Ramos (cell line): ENCODE data around the gene ZNF550.

Source experiments
- in situ Hi-C: fragments of 300-500 bp; cut with MboI; formaldehyde crosslinking; loops from one replicate; pipeline ENCODE4 v1.14.3; 2022; ENCODE audit warnings: low sequenced_read_pairs; ENCODE audit not compliant: unreplicated experiment

Gene ZNF550

DNA sequence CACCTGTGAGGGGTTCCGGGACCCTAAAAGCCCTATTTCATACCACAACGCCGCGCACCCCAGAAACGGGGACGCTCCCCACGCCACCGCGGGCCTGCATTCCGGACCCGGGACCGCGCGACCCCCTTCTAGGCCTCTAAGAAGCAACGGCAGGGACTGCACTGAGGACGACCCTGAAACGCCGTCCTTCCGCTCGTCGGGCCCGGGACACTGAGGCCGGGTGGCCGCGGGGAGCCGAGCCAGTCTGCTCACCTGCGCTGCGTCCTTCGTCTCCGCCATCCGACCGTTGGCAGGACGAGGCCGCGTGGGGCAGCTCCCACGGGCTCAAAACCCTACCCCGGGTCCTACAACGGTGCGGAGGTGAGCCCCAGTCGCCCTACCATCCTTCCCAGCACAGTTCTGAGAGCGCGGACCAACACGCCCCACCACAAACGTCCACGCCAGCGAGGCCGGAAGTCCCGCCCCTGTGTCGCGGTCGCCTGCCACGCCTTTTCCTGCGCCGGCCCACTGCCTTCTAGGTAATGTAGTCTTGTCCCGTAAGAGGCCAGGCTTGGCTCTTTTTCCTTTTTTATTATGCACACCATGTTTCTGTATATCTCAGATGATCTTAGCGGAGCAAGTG is at the start of gene ZNF550:
Gene ZNF550, minus strand, starts transcription at position 460 of the 622 bp plus-strand sequence. Its CDS starts 181 bp downstream, at position 279.
- in situ Hi-C loops: no loop called here

DNA sequence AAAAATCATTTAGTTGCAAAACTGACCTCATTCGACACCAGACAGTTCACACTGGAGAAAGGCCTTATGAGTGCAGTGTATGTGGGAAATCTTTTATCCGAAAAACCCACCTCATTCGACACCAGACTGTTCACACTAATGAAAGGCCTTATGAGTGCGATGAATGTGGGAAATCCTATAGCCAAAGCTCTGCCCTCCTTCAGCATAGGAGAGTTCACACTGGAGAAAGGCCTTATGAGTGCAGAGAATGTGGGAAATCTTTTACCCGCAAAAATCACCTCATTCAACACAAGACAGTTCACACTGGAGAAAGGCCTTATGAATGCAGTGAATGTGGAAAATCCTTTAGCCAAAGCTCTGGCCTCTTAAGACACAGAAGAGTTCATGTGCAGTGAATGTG is 47.3 kb upstream of the ZNF550 start:
- in situ Hi-C loops: no loop called here

DNA sequence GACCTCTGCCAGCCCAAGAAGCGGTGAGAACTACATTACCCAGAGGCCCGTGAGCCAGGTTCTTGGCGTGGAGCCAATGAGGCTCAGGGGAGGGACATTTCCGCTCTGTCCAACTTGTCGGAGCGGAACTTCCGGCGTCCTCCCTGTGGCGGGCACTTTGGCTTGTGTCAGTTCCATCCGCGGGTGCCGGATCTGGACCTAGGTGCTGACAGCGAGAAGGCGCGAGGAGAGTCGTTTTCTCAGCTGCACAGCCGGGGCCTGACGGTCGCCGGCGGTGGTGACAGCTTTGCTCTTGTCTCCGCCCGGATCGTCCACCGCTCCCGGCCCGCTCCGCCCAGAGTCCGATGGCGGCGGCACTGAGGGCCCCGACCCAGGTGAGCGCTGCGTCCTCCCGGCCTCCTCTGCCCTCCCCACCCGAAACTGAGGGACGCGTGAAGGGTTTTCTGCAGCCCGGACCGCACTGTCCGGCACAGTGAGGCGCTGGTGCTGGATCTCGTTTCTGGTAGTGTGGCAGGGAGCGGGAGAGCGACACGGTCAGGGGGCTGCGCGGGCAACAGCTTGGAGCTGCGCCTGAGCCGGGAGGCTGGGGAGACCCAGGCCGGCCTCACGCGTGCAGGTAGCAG is 40.2 kb upstream of the ZNF550 start, which contains the start of gene ZNF530:
Gene ZNF530, plus strand, starts transcription at position 125 of the 623 bp plus-strand sequence. CDS start 4,461 bp downstream, outside the sequence.
- in situ Hi-C loops: no loop called here

DNA sequence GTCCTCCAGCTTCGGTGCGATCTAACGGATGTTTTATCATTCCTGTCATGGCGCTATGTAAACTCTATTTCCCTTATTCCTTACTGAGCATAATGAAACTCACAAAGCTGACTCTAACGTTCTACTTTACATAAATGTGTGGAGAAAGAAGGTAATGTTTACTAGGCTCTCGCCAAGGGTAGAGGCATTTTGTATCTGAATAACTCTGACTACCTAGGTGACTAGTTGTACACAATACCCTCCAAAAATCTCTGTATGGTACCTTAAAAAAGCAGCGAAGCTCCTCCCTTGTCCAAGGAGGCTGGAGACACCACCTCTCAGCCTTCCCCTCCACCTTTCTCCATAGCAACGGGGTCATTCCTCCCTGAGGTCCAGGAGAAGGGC is 39.7 kb upstream of the ZNF550 start:
- in situ Hi-C loops: no loop called here

DNA sequence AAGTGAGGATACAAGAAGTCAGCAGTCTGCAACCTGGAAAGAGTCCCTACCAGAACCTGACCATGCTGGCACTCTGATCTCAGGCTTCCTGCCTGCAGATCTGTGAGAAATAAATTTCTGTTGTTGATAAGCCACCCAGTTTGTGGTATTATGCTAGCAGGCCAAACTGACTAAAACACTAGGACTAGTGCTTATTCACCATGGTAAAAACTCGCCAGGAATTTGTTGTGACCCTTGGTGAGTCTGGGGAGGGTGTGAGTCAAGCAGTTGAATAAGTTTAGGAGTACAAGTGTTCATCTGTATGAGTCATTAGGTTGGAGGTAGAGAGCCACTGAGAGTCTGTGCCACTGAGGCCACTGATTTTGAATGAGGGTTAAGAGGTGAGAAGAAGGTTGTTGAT is 27.9 kb upstream of the ZNF550 start:
- in situ Hi-C loops: no loop called here

DNA sequence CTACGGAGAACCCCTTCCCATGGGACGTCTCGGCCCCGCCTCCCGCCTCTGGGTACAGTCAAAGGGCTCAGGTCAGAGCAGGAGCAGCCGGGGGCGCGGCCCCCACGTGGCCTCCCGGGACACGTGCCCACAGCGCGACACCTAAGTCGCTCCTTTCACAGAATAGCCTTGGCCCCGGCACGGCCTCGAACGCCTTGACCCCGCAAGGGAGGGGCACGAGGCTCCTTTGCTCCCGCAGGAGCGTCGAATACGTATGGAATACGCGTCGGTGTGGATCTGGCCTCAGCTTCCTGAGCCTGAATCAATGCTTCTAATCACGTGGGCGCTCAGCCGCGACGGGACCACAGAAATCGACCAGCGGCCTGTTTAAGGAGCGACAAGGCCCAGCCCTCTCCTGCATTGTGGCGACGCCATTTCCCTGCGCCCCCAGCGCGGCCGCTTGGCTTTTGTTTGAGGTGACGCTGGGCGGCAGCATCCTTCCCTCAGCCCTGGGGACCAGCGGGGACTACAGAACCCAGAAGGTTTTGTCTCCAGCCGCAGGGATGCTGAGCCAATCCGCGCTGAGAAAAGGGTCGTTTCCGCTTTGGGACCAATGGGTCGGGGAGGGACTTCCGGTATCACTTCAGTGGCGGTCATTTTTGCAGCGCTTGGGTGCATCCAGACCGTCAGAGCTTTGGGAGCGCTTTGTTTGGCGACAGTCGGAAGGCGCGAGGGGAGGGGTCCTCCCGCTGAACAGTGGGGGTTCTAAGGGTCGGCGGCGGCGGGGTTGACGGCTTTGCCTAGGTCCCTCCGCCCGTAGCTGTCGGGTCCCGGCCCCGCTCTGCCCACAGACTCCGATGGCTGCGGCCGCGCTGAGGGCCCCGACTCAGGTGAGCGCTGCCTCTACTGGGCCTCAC is 24.1 kb upstream of the ZNF550 start, which contains the start of gene ZIK1:
Gene ZIK1, plus strand, starts transcription at position 625 of the 896 bp plus-strand sequence. Its CDS starts 212 bp downstream, at position 837.
- in situ Hi-C loops: no loop called here

DNA sequence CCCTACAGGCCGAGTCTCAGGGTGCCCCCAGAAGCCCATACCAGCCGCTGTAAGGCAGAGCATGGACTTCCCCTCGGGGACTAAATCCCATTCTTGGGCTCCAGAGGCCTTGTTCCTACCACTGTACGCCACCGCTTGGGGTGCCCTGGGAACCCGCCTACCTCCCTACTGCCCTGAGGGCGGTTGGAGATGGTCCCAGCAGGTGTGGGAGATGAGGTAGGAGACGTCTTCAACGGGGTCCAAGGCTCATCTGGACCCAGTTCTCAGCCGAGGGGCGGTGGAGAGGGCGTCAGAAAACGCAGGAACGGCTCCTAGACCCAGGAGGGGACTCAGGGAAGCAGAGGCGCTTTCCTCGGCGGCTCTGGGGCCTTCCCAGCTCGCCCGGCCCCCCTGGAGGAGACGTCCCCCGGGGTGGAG is 23.4 kb upstream of the ZNF550 start:
- in situ Hi-C loops: no loop called here

DNA sequence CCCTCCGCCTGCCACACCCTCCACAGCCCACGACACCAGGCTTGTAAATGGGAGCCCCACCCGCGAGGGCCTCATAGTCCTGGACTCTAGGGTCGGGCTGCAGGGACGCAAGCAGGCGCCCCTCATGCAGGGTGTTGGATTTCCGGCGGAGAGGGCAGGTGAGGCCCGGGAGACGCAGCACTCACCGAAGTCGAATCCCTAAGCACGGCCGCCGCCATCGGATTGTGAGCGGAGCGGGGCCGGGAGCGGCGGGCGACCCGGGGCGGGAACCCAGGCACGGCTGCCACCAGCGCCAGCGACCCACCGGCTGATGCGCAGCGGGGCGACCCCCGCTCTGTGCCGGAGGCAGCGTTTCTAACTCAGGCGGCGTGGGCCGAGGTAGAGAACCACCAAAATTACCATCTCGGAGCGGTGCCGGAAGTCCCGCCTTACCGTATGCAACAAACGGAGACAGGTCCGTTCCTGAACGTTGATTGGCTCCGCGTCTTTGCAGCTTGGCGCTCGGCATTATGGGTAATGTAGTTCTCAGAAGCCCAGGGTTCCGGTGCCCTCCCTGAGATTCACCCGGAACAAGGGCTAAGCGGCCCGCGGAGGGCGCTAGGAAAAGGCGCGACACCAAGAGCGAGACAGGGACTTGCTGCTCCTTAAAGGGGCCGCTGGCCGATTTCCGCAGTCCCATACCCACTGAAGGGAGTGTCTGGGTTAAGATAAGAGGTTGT is 19.0 kb upstream of the ZNF550 start, which contains the start of gene ZNF416:
Gene ZNF416, minus strand, starts transcription at position 425 of the 719 bp plus-strand sequence. Its CDS starts 207 bp downstream, at position 218.
- in situ Hi-C loops: no loop called here

DNA sequence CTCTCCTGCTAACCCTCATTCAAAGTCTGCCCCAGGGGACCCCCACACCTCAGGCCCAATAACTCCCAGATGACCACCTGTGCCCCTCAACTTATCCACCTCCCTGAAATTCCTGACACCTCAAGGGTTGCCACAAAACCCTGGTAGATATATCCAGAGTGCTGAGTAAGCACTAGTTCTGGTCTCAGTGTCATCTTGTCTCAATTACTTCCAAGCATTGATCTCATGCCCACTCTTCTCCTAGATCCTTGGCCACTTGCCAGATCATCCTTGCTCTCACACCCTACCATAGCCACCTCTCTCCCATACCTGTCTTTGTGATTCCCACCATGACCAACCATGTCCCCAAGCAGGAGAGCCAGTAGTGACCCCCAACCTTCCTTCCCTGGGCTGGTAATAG is 17.0 kb upstream of the ZNF550 start:
- in situ Hi-C loops: no loop called here

DNA sequence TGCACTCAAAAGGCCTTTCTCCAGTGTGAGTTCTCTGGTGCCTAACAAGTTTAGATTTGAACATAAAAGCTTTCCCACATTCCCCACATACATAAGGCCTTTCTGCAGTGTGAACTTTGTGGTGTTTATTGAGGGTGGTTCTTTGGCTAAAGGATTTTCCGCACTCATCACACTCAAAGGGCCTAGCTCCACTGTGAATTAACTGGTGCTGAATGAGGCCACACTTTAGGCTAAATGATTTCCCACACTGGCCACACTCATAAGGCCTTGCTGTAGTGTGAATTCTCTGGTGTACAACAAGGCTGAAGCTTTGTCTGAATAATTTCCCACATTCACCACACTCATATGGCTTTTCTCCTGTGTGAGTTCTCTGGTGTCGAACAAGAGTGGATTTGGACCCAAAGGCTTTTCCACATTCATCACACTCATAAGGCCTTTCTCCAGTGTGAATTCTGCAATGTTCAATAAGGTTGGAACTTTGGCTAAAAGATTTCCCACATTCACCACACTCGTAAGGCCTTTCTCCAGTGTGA is 12.8 kb upstream of the ZNF550 start:
- in situ Hi-C loops: no loop called here

DNA sequence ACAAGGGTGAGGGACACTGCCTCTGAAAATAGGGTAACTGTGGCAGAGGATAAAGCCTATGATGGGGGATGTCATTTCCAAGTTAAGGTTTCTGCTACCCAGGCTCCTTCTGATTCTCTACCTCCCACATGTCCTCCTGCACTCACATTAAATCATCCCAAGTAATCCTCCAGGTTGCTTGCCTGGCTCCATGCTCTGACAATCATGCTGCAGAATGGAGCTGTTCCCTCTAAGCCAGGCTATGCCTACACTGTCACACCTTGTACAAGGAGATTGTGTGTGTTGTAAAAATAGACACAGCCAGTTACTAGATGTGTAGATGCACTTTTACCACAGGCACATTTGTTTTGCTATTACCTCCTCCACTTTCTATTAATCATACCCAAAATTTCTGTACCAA is 11.0 kb upstream of the ZNF550 start:
- in situ Hi-C loops: no loop called here

DNA sequence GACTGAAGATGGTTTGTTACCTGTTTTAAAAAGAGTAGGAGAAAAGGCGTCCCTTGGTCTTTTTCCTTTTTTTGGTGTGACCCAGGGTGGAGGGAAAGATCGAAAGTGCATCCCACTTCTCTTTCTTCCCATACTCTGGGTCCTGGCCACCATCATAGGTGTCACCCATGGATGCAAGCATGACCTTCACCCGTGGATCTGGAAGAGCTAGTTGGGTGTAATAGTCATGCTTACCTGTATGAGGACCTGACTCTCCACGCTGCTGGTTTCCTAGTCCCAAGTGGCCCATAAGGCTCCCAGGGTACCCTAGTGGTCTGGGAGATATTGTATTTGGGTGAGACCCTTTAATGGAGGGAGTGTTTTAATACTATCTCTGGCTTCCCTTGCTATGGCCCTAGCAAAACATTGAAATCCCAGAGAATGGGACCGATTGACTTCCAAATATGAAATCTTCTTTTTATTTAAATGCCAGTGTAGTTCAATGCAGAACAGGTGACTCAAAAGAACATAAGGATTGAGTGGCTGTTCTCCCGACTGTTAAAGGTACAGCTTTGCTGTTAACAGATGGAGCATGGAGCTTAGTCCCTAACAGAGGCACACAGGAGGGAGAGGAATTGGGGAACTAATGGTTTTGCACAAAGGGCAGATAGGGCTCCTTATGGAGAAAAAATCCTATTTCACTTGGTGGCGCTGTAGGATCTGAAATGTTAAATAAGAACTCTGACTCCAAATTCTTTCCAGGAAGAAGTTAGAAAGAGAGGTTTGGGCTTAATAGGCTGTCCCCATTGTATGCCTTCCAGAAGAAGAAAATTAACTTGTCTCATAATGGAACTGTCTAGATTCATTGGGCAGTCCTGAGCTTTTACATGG is 7.0 kb upstream of the ZNF550 start:
- in situ Hi-C loops: no loop called here

DNA sequence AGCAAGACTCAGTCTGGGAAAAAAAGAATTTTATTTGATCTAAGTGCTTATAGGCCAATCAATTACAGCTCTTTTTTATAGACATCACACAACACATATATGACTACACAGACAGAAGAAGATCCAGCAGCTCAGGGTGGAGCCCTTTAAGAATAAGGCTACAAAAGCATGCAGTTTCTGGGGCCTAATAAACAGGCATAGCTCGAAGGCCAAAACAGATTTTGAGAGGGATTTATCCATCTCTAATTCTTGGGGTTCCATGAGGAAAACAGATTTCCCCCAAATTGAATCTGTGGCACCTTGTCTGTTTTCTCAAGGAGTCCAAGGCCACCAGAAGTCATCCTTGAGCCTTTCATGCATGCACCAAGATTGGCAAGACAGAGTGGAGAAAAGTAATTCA is 3.9 kb upstream of the ZNF550 start:
- in situ Hi-C loops: no loop called here

DNA sequence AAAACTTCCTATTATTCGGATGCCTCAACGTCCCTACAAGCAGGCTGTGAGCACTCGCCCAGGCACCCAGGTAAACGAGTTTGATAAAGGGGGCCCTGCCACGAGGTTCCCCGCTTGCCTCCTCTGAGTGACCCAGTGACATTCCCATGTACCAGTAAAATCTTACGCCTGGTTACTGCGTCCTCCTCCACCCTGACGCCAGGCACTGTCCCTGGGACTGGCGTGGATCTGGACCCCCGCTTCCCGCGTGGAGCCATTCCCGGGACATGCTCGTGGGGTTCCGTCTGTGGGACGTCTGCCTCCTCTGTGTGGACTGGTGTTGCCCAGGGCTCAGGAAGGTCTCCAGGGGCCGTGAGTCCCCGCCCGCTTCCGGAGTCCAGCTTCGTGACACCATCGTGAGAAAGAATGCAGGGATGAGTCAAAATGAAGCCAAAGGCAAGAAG is 407 bp upstream of the ZNF550 start:
- in situ Hi-C loops: no loop called here

DNA sequence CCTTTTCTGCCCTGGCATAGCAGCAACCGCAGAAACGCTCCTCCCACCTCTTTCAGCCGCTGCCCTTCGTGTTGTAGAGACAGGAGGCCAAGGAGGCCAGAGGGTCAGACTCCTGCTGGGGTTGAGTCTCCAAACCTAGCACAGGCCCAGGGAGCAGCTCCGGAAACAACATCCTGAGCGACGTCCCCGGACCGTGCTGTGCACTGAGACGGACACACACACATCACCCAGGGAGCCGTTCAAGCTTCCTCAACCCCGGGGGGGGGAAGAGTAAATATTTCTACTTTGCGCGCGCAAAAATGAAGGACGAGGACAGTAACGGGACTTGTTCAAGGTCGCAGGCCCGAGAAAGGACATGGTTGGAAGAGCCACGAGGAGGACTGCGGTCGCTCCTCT is 657 bp downstream of the ZNF550 start:
- in situ Hi-C loops: no loop called here

DNA sequence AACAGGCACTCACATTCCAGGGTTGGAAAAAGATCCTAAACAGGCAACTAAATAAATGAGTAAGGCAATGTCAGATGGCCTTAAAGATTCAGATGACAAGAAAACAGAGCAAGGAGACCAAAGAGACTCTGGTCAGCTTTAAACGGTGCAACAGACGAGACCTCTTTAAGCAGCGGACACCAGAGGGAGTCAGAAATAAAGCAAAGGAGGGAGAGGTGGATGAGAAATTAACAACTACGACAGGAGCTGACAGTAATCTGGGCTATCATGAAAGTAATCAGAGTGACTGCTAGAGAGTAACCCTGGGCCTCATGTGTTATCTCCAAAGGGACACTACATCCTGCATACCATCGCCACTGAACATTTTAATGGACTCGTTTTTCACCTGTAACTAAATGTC is 1.1 kb downstream of the ZNF550 start:
- in situ Hi-C loops: no loop called here

DNA sequence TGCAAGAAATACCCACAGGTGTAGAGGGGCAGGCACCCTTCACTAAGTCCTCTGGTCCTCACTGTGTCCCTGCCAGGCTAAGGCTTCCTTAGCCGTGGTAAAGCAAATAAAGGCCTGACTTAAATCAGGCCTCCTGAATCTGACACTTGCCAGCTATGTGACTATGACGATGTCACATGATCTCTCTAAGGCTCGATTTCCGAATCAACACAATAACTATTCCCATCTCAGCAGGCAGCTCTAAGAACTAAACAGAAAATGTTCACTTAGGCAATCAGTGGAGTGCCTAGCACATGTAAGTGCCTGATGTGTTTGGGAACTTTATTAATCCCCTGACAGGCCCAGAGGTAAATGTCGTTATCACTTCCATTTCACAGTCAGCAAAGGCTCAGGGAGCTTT is 2.0 kb downstream of the ZNF550 start:
- in situ Hi-C loops: no loop called here

DNA sequence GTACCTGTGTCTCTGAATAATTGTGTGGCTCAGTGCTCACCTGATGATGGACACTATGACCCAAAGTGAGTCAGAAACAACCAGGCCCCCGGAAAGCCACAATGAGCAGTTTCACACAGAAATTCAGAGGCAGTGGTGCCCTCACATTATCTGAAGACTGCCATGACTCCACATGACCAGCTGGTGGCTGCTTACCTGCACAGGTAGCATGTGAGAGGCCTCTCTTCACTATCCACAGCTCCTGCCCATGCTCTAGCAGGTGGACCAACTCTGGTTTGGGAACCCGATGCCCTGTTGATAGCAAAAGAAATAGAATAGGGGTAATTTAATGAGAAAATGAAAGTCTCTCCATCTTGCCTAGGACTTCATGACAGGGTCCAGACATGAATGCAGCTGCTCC is 7.2 kb downstream of the ZNF550 start:
- in situ Hi-C loops: no loop called here

DNA sequence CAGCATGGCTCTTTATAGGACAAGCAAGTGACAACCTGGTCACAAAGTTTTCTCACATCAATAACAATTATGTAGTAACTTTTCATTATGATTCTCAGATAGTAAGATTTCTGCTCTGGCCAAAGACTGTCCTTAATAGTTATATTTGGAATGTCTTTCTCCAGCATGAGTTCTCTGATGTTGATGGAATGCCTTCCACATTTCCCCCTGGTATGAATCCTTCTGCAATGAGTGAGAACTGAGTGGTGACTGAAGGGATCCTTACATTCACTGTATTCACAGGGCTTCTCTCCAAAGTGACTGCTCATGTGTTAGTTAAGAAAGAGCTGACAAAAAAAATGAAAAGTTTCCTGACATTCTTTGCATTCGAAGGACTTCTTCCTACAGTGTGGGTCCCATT is 13.2 kb downstream of the ZNF550 start:
- in situ Hi-C loops: no loop called here
